Hypothalamus (tissue), 51 donors: Measurements from ENCODE around the gene POTED.
"Not testable (repeated sequence)": the region's sequence is repeated elsewhere in the genome, so short reads cannot be mapped to it uniquely, and the experiment has no call there.

Experiments
- DNase-seq, 51 donors: peaks; one replicate each; lab custom pipeline; 2025; lab: John Stamatoyannopoulos, UW

The POTED gene

DNA sequence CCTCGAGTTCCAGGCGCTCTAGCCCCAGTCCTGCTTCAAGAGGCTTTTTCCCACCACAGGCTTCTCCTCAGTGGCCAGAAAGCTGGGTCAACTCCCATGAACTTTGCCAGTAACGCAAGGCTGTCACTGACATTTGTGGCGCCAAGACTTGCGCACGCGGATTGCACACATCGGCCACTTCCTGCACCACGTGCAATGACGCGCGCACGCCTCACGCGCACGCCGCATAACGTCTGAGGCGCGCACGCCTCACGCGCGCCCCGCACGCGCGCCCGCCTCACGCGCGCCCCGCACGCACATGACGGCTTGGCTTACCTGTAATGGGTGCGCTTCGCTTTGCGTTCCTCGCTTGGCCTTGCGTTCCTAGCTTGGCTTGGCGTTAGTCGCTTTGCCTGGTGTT is at the start of gene POTED:
POTED (plus strand) TSS at position 301 of the 400 bp plus-strand sequence. CDS start 452 bp downstream, outside the sequence.
- not testable (repeated sequence) for DNase-seq

DNA sequence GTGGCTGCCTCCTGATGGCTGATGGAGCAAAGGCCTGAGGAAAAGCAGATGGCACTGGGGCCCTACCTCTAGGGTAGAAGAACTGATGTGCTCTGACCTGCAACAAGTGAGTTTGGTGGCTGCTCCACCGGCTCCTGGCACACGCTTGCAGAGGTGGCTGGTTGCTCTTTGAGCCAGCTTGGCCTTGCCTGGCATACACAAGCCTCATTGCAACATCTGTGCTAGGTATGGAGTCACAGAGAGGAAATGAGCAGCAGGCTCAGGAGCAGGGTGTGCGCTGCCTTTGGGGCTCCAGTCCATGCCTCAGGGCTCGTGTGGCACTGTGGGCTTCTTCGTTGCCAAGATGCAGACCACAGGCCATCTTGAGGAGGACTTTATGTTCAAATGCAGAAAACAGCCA is 40.5 kb downstream of the POTED start:
- DNase-seq = not testable (repeated sequence)

DNA sequence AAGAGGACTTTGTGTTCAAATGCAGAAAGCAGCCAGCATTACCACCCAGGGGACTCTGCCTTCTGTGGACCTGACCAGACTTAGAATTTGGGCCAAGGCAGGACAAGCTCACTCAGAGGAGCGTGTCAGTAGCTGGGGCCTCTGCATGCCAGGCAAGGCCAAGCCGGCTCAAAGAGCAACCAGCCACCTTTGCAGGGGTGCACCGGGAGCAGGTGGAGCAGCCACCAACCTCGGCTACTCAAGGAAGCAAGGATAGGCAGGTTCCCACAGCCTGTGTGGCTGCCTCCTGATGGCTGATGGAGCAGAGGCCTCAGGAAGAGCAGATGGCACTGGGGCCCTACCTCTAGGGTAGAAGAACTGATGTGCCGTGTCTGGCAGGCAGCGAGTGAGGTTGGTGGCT is 42.2 kb downstream of the POTED start:
- DNase-seq = not testable (repeated sequence)
